HG03378 (cell line): ENCODE data around the gene SERPINB11.
"Not testable (repeated sequence)": the region's sequence is repeated elsewhere in the genome, so short reads cannot be mapped to it uniquely, and the experiment has no call there.

Experiments used
- ATAC-seq: cut with Tn5 transposase; IDR thresholded peaks from one replicate; pipeline ENCODE4 v1.9.1; 2021; ENCODE audit warnings: mild to moderate bottlenecking, moderate library complexity; ENCODE audit not compliant: unreplicated experiment

Gene SERPINB11

GRCh38 chr18:63702660-63703059, at the start of gene SERPINB11:
Gene SERPINB11 (plus strand): TSS chr18:63702960. CDS start chr18:63710194, 7,234 bp downstream.
- ATAC-seq, result no peak

- not testable (repeated sequence) for ATAC-seq
Observed at GRCh38 chr18:63658920-63659319, 43.8 kb upstream of the SERPINB11 start.

GRCh38 chr18:63661750-63662149, 41.0 kb upstream of the SERPINB11 start, which contains the start of gene SERPINB3:
Gene SERPINB3 (minus strand): TSS chr18:63661893. CDS start chr18:63661216, 677 bp downstream.
- ATAC-seq, result not testable (repeated sequence)

GRCh38 chr18:63664571-63664970, 38.2 kb upstream of the SERPINB11 start:
- ATAC-seq, result no peak

- ATAC-seq, result no peak
Observed at GRCh38 chr18:63676526-63677323, 26.0 kb upstream of the SERPINB11 start.

GRCh38 chr18:63677500-63678225, 25.1 kb upstream of the SERPINB11 start:
- ATAC-seq, result no peak

- no peak for ATAC-seq
Observed at GRCh38 chr18:63679820-63680606, 22.7 kb upstream of the SERPINB11 start.

GRCh38 chr18:63681449-63682340, 21.1 kb upstream of the SERPINB11 start:
- ATAC-seq, result no peak

GRCh38 chr18:63683152-63683551, 19.6 kb upstream of the SERPINB11 start:
- no peak for ATAC-seq

- ATAC-seq, result no peak
Observed at GRCh38 chr18:63683890-63684289, 18.9 kb upstream of the SERPINB11 start.

GRCh38 chr18:63684718-63685117, 18.0 kb upstream of the SERPINB11 start:
- no peak for ATAC-seq

GRCh38 chr18:63686871-63687270, 15.9 kb upstream of the SERPINB11 start:
- ATAC-seq, result no peak

- ATAC-seq, result no peak
Observed at GRCh38 chr18:63689064-63689463, 13.7 kb upstream of the SERPINB11 start.

GRCh38 chr18:63697097-63697660, 5.6 kb upstream of the SERPINB11 start:
- ATAC-seq, result no peak

GRCh38 chr18:63700501-63700900, 2.3 kb upstream of the SERPINB11 start:
- ATAC-seq, result no peak

- no peak for ATAC-seq
Observed at GRCh38 chr18:63701952-63702351, 808 bp upstream of the SERPINB11 start.

- no peak for ATAC-seq
Observed at GRCh38 chr18:63705401-63705800, 2.6 kb downstream of the SERPINB11 start.

- no peak for ATAC-seq
Observed at GRCh38 chr18:63707816-63708215, 5.1 kb downstream of the SERPINB11 start.

GRCh38 chr18:63708650-63709049, 5.9 kb downstream of the SERPINB11 start:
- no peak for ATAC-seq
